HepG2 (cell line): ENCODE measurements around the gene NFE2L2. TPM values are rescaled to one million over a fixed set of nuclear protein-coding genes. Genes with fewer than 3 reads are reported as not detected.

ENCODE experiments used
- AGO1 ChIP-seq: fragments of 200-400 bp; formaldehyde crosslinking; IDR thresholded peaks from 2 replicates; pipeline ENCODE4 v1.6.1; 2017; ENCODE audit warnings: mild to moderate bottlenecking, low read depth, low read length, moderate library complexity; ENCODE audit not compliant: poor library complexity, severe bottlenecking
- ATM ChIP-seq: fragments of 450-650 bp; IDR thresholded peaks from 2 replicates; pipeline ENCODE4 v1.7.1; 2017; ENCODE audit warnings: mild to moderate bottlenecking, borderline replicate concordance
- BHLHE40 ChIP-seq: IDR thresholded peaks from 2 replicates; pipeline ENCODE4 v1.6.1; 2011; ENCODE audit warnings: low read length, improper control_type of control experiment
- CCDC6 ChIP-seq: sonication (generic); formaldehyde crosslinking; IDR thresholded peaks from 2 replicates; pipeline ENCODE4 v1.8.1; 2022; ENCODE audit warnings: mild to moderate bottlenecking, missing genetic modification reagents, moderate library complexity
- CHD2 ChIP-seq: IDR thresholded peaks from 2 replicates; pipeline ENCODE4 v1.6.1; 2011; ENCODE audit warnings: low read depth, low read length, improper control_type of control experiment
- HDAC1 ChIP-seq: sonication (generic); formaldehyde crosslinking; IDR thresholded peaks from 2 replicates; pipeline ENCODE4 v1.5.1; 2020; ENCODE audit warnings: mild to moderate bottlenecking, missing genetic modification reagents
- HMG20A ChIP-seq: IDR thresholded peaks from 2 replicates; pipeline ENCODE4 v1.6.1; 2016; ENCODE audit warnings: borderline replicate concordance
- HNF4A ChIP-seq: sonication (generic); formaldehyde crosslinking; IDR thresholded peaks from 2 replicates; pipeline ENCODE4 v1.4.0; 2020; ENCODE audit warnings: missing genetic modification reagents
- SIX4 ChIP-seq: sonication (generic); formaldehyde crosslinking; IDR thresholded peaks from 2 replicates; pipeline ENCODE4 v1.4.0; 2020; ENCODE audit warnings: missing genetic modification reagents
- TOPORS ChIP-seq: sonication (generic); formaldehyde crosslinking; IDR thresholded peaks from 2 replicates; pipeline ENCODE4 v1.8.0; 2023; ENCODE audit warnings: mild to moderate bottlenecking, missing genetic modification reagents
- ZFP36 ChIP-seq: fragments of 150-350 bp; IDR thresholded peaks from 2 replicates; pipeline ENCODE4 v1.6.1; 2018; ENCODE audit warnings: borderline replicate concordance, low read length, low read depth; ENCODE audit not compliant: partially characterized antibody
- ZNF101 ChIP-seq: sonication (generic); formaldehyde crosslinking; IDR thresholded peaks from 2 replicates; pipeline ENCODE4 v1.4.0; 2020; ENCODE audit warnings: mild to moderate bottlenecking, low read depth, missing genetic modification reagents, borderline replicate concordance
- ZSCAN25 ChIP-seq: sonication (generic); formaldehyde crosslinking; IDR thresholded peaks from 2 replicates; pipeline ENCODE4 v1.8.0; 2022; ENCODE audit warnings: mild to moderate bottlenecking, missing genetic modification reagents
- polyA plus RNA-seq, 8 experiments: library from polyadenylated mRNA; depleted of rRNA in 3 of 8; stranded (reverse) in 7 of 8; unstranded in 1 of 8; fragments of >200 nt; fragmentation: Illumina TruSeq in 4 of 8; extraction: Trizol in 4 of 8; gene quantifications; 2 replicates each; pipeline versions ENCODE4 v1.2.1 to v1.2.3, GENCODE V29; 2011 to 2016; ENCODE audit warnings: low read depth in 4 of 8, missing spikeins in 1 of 8, mixed read lengths in 1 of 8; ENCODE audit not compliant: insufficient read depth in 1 of 8
- total RNA-seq, 5 experiments: library from RNA; depleted of rRNA; stranded (reverse); fragments of >200 nt; fragmentation: Illumina TruSeq; extraction: Trizol; gene quantifications; 2 replicates each; pipeline ENCODE4 v1.2.3, GENCODE V29; 2016; ENCODE audit warnings: low read depth in 1 of 5
- TF ChIP-seq, protein P1 (sequence below), 2 experiments: IDR thresholded peaks; 2 replicates each; pipeline ENCODE4 v1.6.1; 2011 to 2012; ENCODE audit warnings: low read length in 2 of 2, borderline replicate concordance in 1 of 2, low read depth in 1 of 2, mild to moderate bottlenecking in 1 of 2, moderate library complexity in 1 of 2
- TF ChIP-seq, protein P2 (sequence below), 2 experiments: fragments of 450-650 bp in 1 of 2; sonication (generic) in 1 of 2; formaldehyde crosslinking; IDR thresholded peaks; 2 replicates each; pipeline versions ENCODE4 v1.5.0 to v1.8.0; 2020 to 2022; ENCODE audit warnings: mild to moderate bottlenecking in 1 of 2, missing genetic modification reagents in 1 of 2
- TF ChIP-seq, protein P3 (sequence below): sonication (generic); formaldehyde crosslinking; IDR thresholded peaks from 2 replicates; pipeline ENCODE4 v1.5.0; 2020; ENCODE audit warnings: missing genetic modification reagents, mild to moderate bottlenecking, borderline replicate concordance
- TF ChIP-seq, protein P4 (sequence below): sonication (generic); formaldehyde crosslinking; IDR thresholded peaks from 2 replicates; pipeline ENCODE4 v1.4.0; 2020; ENCODE audit warnings: mild to moderate bottlenecking, missing genetic modification reagents, borderline replicate concordance

Gene NFE2L2
- total and polyA plus RNA-seq, 2 of the 13 experiments (the other 11 are each of a cell fraction or from before 2014, with no cell fraction given), result 84.6 to 215 TPM

DNA sequence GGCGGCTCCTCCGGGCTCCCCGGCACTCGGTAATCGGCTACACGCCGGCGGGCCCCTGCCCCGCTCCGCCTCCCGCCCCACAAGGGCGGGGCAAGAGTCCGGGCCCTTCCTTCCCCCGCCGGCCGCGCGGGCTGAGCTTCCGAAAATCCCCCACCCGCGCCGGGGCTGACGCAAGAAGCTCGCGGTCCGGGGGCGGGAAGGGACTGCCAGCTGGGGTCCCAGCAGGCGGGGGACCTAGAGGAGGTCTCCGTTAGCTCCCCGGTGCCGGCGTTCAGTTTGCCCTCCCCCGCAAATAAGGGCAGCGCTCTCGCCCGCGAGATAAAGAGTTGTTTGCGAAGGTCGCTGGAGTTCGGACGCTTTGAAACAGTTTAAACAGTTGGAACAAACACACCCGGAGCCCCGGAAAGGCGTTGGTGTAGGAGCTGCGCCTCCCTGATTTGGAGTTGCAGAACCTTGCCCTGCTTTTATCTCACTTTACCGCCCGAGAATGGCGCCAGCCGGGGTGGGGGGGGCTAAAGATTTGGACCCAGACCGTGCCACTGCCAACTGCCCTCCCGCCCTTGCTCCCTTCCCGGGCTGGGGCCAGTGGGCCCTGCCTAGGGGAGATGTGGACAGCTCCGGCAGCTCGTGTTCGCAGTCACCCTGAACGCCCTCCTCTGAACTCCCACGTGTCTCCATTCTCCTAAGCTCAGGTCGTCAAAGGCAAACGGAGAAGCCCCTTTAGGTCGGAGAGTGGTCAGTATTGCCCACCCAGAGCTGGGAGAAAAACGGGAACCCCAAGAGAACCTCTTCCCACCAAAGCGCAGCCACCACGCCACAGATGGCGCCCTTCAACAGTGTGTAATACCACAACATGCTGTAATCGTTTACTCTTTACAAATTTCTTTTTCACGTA is at the start of gene NFE2L2 (continued):
- peak; percentile 87 for TF ChIP-seq HDAC1
- TF ChIP-seq, protein P1, sequence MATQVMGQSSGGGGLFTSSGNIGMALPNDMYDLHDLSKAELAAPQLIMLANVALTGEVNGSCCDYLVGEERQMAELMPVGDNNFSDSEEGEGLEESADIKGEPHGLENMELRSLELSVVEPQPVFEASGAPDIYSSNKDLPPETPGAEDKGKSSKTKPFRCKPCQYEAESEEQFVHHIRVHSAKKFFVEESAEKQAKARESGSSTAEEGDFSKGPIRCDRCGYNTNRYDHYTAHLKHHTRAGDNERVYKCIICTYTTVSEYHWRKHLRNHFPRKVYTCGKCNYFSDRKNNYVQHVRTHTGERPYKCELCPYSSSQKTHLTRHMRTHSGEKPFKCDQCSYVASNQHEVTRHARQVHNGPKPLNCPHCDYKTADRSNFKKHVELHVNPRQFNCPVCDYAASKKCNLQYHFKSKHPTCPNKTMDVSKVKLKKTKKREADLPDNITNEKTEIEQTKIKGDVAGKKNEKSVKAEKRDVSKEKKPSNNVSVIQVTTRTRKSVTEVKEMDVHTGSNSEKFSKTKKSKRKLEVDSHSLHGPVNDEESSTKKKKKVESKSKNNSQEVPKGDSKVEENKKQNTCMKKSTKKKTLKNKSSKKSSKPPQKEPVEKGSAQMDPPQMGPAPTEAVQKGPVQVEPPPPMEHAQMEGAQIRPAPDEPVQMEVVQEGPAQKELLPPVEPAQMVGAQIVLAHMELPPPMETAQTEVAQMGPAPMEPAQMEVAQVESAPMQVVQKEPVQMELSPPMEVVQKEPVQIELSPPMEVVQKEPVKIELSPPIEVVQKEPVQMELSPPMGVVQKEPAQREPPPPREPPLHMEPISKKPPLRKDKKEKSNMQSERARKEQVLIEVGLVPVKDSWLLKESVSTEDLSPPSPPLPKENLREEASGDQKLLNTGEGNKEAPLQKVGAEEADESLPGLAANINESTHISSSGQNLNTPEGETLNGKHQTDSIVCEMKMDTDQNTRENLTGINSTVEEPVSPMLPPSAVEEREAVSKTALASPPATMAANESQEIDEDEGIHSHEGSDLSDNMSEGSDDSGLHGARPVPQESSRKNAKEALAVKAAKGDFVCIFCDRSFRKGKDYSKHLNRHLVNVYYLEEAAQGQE (IDR thresholded peaks at IDR 0.05; ENCODE audit: borderline replicate concordance in 1 of 2, low read depth in 1 of 2, low read length in 2 of 2), result peak in 1 of 2 experiments; percentile 63
- TF ChIP-seq CHD2, result peak; percentile 70; the same call in 1 of the 2 replicates
- TF ChIP-seq, protein P2, sequence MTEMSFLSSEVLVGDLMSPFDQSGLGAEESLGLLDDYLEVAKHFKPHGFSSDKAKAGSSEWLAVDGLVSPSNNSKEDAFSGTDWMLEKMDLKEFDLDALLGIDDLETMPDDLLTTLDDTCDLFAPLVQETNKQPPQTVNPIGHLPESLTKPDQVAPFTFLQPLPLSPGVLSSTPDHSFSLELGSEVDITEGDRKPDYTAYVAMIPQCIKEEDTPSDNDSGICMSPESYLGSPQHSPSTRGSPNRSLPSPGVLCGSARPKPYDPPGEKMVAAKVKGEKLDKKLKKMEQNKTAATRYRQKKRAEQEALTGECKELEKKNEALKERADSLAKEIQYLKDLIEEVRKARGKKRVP (CRISPR knock-in tag; IDR thresholded peaks at IDR 0.05), result peak; percentile 89 to 99
- TF ChIP-seq ZFP36, result no peak
- TF ChIP-seq ATM, result no peak
- TF ChIP-seq AGO1, result peak; percentile 15
- peak; percentile 94 for TF ChIP-seq TOPORS (CRISPR knock-in tag)
- TF ChIP-seq HNF4A (CRISPR knock-in tag), result peak; percentile 91
- TF ChIP-seq BHLHE40, result no peak
- 0 out of 2 replicates have a peak, but pooled peaks have one; percentile 34 for TF ChIP-seq ZNF101 (CRISPR knock-in tag)
- TF ChIP-seq, protein P3, sequence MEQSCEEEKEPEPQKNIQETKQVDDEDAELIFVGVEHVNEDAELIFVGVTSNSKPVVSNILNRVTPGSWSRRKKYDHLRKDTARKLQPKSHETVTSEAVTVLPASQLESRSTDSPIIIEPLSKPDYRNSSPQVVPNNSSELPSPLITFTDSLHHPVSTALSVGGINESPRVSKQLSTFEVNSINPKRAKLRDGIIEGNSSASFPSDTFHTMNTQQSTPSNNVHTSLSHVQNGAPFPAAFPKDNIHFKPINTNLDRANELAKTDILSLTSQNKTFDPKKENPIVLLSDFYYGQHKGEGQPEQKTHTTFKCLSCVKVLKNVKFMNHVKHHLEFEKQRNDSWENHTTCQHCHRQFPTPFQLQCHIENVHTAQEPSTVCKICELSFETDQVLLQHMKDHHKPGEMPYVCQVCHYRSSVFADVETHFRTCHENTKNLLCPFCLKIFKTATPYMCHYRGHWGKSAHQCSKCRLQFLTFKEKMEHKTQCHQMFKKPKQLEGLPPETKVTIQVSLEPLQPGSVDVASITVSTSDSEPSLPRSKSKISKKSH, result peak; percentile 62; the same call in 1 of the 2 replicates
- peak; percentile 76; the same call in 1 of the 2 replicates for TF ChIP-seq SIX4 (CRISPR knock-in tag)
- peak; percentile 92 for TF ChIP-seq CCDC6 (CRISPR knock-in tag)
- TF ChIP-seq HMG20A (CRISPR knock-in tag), result peak; percentile 26
- peak; percentile 20; the same call in 1 of the 2 replicates for TF ChIP-seq ZSCAN25 (CRISPR knock-in tag)
- TF ChIP-seq, protein P4, sequence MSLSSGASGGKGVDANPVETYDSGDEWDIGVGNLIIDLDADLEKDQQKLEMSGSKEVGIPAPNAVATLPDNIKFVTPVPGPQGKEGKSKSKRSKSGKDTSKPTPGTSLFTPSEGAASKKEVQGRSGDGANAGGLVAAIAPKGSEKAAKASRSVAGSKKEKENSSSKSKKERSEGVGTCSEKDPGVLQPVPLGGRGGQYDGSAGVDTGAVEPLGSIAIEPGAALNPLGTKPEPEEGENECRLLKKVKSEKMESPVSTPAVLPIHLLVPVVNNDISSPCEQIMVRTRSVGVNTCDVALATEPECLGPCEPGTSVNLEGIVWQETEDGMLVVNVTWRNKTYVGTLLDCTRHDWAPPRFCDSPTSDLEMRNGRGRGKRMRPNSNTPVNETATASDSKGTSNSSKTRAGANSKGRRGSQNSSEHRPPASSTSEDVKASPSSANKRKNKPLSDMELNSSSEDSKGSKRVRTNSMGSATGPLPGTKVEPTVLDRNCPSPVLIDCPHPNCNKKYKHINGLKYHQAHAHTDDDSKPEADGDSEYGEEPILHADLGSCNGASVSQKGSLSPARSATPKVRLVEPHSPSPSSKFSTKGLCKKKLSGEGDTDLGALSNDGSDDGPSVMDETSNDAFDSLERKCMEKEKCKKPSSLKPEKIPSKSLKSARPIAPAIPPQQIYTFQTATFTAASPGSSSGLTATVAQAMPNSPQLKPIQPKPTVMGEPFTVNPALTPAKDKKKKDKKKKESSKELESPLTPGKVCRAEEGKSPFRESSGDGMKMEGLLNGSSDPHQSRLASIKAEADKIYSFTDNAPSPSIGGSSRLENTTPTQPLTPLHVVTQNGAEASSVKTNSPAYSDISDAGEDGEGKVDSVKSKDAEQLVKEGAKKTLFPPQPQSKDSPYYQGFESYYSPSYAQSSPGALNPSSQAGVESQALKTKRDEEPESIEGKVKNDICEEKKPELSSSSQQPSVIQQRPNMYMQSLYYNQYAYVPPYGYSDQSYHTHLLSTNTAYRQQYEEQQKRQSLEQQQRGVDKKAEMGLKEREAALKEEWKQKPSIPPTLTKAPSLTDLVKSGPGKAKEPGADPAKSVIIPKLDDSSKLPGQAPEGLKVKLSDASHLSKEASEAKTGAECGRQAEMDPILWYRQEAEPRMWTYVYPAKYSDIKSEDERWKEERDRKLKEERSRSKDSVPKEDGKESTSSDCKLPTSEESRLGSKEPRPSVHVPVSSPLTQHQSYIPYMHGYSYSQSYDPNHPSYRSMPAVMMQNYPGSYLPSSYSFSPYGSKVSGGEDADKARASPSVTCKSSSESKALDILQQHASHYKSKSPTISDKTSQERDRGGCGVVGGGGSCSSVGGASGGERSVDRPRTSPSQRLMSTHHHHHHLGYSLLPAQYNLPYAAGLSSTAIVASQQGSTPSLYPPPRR, result peak; percentile 97
